Subcutaneous adipose tissue (tissue), 4 donors: ENCODE data around the gene CDKN2B-AS1. TPM values are rescaled to one million over a fixed set of nuclear protein-coding genes. Genes with fewer than 3 reads are reported as not detected.

Experiments
- total RNA-seq, 4 donors: library from RNA; depleted of rRNA; stranded (reverse); fragments of >200 nt; gene quantifications; one replicate each; pipeline ENCODE4 v1.1.0, GENCODE V29; 2016
- TF ChIP-seq, protein P1 (sequence below): fragments of 450-650 bp; IDR thresholded peaks from one replicate; pipeline ENCODE4 v1.5.1; 2016; ENCODE audit warnings: low read depth, mild to moderate bottlenecking, control low read depth, antibody characterized with exemption, moderate library complexity

The CDKN2B-AS1 gene
- total RNA-seq, 4 donors from 2014 or later = 6.1 TPM; not detected in 3

DNA sequence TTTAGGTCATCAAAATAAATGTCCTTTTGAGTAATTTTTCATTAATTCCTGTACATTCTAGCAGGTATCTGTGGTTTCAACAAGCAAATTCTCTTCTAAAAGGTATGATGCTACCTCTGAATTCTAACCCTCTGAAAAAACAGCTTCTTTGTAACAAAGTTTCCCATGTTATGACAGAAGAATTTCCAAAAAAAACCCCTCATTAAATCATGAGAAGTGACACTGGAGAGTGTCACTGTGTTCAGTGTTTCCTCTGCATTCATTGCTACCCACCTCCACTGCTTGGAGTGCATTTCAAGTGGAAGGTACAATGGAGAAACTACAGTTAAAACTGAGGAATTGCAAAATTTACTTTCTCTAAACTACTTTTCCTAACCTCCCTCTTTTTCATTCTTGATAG lies 10.5 kb upstream of the CDKN2B-AS1 start:
- TF ChIP-seq, protein P1, sequence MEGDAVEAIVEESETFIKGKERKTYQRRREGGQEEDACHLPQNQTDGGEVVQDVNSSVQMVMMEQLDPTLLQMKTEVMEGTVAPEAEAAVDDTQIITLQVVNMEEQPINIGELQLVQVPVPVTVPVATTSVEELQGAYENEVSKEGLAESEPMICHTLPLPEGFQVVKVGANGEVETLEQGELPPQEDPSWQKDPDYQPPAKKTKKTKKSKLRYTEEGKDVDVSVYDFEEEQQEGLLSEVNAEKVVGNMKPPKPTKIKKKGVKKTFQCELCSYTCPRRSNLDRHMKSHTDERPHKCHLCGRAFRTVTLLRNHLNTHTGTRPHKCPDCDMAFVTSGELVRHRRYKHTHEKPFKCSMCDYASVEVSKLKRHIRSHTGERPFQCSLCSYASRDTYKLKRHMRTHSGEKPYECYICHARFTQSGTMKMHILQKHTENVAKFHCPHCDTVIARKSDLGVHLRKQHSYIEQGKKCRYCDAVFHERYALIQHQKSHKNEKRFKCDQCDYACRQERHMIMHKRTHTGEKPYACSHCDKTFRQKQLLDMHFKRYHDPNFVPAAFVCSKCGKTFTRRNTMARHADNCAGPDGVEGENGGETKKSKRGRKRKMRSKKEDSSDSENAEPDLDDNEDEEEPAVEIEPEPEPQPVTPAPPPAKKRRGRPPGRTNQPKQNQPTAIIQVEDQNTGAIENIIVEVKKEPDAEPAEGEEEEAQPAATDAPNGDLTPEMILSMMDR = no peak

DNA sequence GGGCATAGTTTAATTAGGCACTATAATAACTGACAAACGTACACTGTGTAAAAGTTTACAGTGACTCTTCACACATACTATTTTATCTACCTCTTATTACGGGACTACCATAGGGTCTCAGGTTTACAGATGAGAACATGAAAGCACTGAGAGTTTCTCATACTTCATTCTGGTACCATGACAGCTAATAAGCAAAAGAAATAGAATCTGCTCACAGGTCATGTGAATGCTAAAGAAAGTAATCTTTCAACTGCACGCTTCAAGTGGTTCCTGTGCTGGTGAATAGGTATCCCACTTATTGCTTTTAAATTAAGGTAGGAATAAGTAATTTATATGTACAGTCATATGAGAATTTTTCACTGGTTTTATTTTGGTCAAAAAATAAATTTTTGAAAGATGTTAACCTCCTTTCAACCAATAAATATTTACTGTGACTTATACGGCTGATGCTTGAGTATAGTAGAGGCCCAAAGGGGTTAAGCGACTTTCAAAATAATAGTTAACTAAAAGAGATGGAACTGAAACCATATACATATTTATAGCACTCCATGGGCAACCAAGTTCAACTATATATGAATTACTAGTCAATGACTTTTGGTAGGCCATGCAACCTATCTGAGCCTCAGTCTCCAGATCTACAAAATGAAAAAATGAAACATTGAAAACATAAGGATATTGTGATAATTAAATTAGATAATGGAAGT lies 8.5 kb upstream of the CDKN2B-AS1 start:
- TF ChIP-seq, protein P1 = no peak

DNA sequence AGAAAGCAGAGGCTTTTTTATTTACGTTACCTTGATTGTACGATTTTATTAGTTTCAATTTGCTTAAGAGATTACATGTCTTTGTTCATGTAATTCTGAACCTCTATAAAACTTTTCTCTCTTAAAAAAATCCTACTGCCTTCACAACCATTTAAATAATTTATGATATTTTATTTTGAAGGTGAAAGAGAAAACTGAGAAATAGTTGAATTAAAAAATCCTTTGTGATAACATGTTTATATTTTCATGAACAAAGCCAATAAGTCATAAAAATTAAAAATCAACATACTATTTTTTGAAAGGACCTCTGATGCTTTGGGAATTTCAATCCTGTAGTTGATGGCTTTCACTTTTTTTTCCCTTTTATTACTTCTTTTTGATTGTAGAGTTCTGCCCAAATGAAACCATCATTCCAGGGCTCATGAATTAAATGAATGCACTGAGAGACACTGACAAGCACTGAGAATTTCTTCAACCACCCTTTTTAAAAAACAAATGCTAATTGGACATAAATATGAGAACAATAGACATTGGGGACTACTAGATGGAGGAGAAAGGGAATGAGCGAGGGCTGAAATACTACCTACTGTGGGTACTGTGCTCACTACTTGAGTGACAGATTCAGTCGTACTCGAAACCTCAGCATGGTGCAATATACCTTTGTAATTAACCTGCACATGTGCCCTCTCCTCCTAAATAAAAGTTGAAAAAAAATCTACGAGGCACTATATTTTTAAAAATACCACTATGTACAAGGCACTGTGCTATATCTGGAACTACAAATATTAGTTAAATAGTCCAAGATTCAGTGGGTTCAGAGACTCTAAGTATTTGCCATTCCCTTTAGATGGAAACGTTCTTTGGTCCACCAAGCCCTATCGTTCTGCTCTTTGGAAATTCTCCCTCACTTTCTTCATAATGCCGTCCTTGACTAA lies 6.3 kb upstream of the CDKN2B-AS1 start:
- TF ChIP-seq, protein P1 = no peak

DNA sequence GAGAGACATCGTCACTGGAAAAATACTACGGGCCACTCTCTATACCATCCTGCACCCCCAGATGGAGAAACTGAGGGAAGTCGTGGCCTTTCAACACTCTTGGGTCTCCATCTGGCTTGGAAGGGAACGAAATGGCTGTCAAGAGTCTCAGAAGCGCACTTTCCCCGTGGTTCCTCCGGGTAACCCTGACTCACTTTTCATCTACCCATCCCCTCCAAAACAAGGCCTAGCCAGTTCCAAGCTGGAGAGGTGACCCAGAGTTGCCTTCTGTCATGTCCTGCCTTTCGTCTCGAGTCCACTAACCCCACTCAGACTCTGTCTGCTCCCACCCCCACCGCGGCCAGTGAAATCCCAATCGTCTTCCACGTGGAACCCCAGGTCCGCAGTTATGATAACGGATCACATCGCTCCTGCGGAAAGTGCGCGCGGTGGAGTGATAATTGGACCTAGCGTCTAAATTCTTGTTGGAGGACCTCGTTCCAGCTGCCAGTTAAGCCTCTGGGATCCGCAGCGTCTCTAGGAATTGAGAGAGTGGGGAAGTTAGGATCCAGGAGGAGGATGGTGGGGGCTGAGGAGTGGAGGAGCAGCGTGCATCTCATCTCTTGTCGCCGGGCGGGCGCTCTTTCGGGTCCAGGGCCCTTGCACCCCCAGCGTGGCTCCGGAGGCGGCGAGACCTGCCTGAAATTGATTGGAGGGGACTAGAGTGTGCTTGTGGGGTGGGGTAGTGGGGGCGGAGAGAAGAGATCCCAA lies 5.0 kb upstream of the CDKN2B-AS1 start:
- TF ChIP-seq, protein P1 = no peak

DNA sequence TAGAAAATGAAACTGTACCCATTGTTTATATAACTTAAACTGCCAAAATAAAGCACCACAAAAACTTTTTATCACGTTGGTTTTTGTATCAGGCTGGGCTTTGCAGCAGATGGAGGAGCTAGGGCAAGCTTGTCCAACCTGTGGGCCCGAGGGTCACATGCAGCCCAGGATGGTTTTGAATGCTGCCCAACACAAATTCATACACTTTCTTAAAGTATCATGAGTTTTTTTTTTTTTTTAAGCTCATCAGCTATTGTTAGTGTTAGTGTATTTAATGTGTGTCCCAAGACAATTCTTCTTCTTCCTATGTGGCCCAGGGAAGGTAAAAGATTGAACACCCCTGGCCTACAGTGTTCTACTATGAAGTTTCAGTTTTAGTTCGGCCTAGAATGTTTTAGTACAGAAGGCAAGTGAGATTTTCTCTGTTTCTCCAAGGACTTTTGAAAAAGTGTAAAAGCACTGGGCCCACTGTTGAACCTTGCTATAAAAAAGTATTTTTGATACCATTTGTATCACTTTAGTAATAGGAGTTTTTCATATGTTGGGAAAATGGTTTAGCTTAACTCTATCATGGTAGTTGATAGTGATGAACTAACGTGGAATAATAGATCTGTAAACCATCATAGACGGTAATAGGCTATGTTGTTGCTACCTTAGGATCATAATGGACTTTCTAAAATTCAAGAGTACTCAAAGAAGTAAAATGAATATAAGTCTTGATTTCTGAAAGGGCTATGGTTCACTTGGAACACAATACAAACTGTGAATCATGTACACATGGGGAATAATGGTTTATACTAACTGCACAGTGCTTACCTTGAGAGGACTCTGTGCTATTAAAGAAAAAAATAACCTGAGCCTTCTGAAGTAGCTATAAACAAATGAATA lies 3.3 kb upstream of the CDKN2B-AS1 start:
- TF ChIP-seq, protein P1 = no peak

DNA sequence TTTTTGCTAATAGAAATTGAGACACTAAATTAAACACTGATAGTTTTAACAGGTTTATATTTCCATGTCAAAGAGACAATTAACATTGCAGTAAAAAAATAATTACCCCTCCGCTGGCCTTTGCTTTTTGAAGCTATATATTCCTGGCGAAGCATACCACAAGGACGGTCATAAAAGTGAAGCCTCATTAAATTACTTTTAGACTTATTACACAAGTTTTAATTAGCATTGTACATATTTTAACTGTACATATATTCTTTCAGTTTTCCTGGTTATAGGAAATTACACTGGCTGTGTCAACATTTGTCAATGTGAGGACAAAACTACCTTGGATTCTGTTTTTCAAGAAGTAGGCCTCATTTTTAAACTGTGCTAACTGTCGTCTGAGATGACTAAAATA lies 1.6 kb upstream of the CDKN2B-AS1 start:
- TF ChIP-seq, protein P1 = no peak
